Neural cell (in vitro differentiated cells): ENCODE data around the gene CNIH3.

Experiments used
- EP300 ChIP-seq: fragments of 450-650 bp; conservative IDR thresholded peaks from 2 replicates; pipeline ENCODE4 v1.6.1; 2014; ENCODE audit warnings: antibody characterized with exemption, mild to moderate bottlenecking, moderate library complexity; ENCODE audit not compliant: poor library complexity, severe bottlenecking
- EZH2 ChIP-seq: fragments of 200-600, 300-800 bp; shearing (Covaris generic), sonication (generic); IDR thresholded peaks from 2 replicates; pipeline ENCODE4 v1.6.1; 2014; ENCODE audit warnings: antibody characterized with exemption, low read length, borderline replicate concordance, mild to moderate bottlenecking; ENCODE audit not compliant: insufficient read depth, poor library complexity, severe bottlenecking
- MXI1 ChIP-seq: fragments of 450-650 bp; conservative IDR thresholded peaks from 2 replicates; pipeline ENCODE4 v1.6.1; 2014; ENCODE audit warnings: antibody characterized with exemption, mild to moderate bottlenecking; ENCODE audit not compliant: poor library complexity, severe bottlenecking
- RAD21 ChIP-seq: fragments of 450-650 bp; conservative IDR thresholded peaks from 2 replicates; pipeline ENCODE4 v1.6.1; 2014; ENCODE audit warnings: antibody characterized with exemption, mild to moderate bottlenecking, moderate library complexity
- SMC3 ChIP-seq: fragments of 450-650 bp; conservative IDR thresholded peaks from 2 replicates; pipeline ENCODE4 v1.6.1; 2014; ENCODE audit warnings: antibody characterized with exemption, mild to moderate bottlenecking, moderate library complexity; ENCODE audit not compliant: poor library complexity
- TAF1 ChIP-seq: IDR thresholded peaks from 2 replicates; pipeline ENCODE4 v1.6.1; 2012; ENCODE audit warnings: low read depth
- TF ChIP-seq, protein P1 (sequence below): IDR thresholded peaks from 2 replicates; pipeline ENCODE4 v1.6.1; 2012; ENCODE audit warnings: borderline replicate concordance
- TF ChIP-seq, protein P2 (sequence below): fragments of 450-650 bp; IDR thresholded peaks from 2 replicates; pipeline ENCODE4 v1.5.1; 2014; ENCODE audit warnings: antibody characterized with exemption, mild to moderate bottlenecking, moderate library complexity; ENCODE audit not compliant: poor library complexity, severe bottlenecking

DNA sequence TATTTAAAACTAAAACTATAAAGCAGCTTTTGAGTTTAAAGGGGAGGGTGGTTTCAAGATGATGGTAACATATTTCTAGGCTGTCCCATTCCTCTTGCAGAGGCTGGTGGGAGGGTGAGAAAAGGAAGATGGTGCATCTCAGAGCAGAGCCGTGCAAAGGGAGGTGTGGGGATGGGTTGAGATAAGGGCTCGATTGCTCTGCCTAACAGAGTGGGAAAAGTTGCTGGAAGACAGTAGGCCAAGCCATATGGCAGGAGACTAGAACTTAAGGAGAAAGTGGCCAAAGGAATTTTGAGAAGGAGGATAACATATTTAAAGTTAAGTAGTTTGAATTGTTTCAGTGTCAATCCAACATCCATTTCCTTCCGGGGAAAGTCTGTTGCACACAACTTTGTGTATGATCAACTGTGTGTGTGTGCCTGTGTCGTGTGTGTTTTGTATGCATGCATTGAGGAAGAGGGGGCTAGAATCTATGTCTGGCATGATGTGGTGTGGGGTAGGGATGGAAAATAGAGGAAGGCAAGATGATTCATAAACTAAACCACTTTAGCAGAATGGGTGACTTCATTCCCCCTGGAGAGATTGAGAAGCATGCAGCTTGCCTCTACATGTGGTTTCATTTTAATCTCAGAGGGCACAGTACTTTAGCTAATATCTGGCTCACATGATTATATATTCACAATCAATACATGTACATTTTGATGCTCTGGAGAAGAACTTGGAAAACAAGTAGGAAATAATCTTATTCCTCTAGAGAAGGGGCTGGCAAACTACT is 168.3 kb downstream of the CNIH3 start:
- TF ChIP-seq SMC3 (no peak), RAD21 (no peak), EP300 (no peak), EZH2 (no peak), TAF1 (no peak), MXI1 (no peak)
- TF ChIP-seq, protein P1, sequence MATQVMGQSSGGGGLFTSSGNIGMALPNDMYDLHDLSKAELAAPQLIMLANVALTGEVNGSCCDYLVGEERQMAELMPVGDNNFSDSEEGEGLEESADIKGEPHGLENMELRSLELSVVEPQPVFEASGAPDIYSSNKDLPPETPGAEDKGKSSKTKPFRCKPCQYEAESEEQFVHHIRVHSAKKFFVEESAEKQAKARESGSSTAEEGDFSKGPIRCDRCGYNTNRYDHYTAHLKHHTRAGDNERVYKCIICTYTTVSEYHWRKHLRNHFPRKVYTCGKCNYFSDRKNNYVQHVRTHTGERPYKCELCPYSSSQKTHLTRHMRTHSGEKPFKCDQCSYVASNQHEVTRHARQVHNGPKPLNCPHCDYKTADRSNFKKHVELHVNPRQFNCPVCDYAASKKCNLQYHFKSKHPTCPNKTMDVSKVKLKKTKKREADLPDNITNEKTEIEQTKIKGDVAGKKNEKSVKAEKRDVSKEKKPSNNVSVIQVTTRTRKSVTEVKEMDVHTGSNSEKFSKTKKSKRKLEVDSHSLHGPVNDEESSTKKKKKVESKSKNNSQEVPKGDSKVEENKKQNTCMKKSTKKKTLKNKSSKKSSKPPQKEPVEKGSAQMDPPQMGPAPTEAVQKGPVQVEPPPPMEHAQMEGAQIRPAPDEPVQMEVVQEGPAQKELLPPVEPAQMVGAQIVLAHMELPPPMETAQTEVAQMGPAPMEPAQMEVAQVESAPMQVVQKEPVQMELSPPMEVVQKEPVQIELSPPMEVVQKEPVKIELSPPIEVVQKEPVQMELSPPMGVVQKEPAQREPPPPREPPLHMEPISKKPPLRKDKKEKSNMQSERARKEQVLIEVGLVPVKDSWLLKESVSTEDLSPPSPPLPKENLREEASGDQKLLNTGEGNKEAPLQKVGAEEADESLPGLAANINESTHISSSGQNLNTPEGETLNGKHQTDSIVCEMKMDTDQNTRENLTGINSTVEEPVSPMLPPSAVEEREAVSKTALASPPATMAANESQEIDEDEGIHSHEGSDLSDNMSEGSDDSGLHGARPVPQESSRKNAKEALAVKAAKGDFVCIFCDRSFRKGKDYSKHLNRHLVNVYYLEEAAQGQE: no peak
- TF ChIP-seq, protein P2, sequence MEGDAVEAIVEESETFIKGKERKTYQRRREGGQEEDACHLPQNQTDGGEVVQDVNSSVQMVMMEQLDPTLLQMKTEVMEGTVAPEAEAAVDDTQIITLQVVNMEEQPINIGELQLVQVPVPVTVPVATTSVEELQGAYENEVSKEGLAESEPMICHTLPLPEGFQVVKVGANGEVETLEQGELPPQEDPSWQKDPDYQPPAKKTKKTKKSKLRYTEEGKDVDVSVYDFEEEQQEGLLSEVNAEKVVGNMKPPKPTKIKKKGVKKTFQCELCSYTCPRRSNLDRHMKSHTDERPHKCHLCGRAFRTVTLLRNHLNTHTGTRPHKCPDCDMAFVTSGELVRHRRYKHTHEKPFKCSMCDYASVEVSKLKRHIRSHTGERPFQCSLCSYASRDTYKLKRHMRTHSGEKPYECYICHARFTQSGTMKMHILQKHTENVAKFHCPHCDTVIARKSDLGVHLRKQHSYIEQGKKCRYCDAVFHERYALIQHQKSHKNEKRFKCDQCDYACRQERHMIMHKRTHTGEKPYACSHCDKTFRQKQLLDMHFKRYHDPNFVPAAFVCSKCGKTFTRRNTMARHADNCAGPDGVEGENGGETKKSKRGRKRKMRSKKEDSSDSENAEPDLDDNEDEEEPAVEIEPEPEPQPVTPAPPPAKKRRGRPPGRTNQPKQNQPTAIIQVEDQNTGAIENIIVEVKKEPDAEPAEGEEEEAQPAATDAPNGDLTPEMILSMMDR: no peak
